Measurements from ENCODE around the gene GM2A. TPM values are rescaled to one million over a fixed set of nuclear protein-coding genes. Genes with fewer than 3 reads are reported as not detected.
A peak's percentile ranks its signal among the peaks of the same experiment; 100 is the strongest.

GM2A gene
- total and polyA plus RNA-seq, 2 of the 13 experiments (the other 11 are each of a cell fraction or from before 2014, with no cell fraction given): 14.6 to 29.6 TPM

DNA sequence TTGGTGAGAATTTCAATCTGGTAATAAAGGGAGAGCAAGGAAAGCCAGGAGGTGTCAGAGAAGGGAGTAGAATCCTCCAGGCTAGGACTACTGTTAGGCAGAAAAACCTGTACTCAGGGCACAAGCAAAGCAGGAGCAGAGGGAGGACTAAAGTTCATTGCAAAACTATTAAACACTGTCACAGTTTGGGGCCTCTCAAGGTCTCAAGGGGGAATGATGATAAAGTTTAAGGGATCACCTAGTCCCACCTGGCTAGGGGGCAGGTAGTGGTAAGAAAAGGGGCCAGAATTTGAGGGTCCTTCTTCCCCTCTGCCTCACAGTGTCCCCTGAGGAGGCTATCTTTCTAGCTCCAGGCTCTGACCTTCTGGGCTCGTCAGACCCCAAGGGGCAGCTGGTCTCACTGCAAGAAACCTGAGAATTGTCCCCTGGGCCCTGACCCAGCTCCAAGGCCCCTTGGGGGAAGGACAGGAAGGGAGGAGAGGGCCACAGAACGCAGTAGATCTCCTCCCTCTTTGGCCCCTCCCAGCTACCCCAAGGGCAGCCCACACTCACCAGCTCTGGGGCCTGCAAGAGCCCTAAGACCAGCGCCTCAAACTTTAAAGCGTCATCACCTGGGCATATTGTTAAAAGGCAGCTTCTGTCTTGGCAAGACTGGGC lies 30.1 kb upstream of the GM2A start (continued):
- 0 out of 2 replicates have a peak, but pooled peaks have one; percentile 17 for TF ChIP-seq DPF2 (CRISPR knock-in tag; IDR thresholded peaks at IDR 0.05; ENCODE audit: borderline replicate concordance, low read depth)
- TF ChIP-seq ZNF12 (CRISPR knock-in tag; IDR thresholded peaks at IDR 0.05): no peak
- TF ChIP-seq, protein P1, sequence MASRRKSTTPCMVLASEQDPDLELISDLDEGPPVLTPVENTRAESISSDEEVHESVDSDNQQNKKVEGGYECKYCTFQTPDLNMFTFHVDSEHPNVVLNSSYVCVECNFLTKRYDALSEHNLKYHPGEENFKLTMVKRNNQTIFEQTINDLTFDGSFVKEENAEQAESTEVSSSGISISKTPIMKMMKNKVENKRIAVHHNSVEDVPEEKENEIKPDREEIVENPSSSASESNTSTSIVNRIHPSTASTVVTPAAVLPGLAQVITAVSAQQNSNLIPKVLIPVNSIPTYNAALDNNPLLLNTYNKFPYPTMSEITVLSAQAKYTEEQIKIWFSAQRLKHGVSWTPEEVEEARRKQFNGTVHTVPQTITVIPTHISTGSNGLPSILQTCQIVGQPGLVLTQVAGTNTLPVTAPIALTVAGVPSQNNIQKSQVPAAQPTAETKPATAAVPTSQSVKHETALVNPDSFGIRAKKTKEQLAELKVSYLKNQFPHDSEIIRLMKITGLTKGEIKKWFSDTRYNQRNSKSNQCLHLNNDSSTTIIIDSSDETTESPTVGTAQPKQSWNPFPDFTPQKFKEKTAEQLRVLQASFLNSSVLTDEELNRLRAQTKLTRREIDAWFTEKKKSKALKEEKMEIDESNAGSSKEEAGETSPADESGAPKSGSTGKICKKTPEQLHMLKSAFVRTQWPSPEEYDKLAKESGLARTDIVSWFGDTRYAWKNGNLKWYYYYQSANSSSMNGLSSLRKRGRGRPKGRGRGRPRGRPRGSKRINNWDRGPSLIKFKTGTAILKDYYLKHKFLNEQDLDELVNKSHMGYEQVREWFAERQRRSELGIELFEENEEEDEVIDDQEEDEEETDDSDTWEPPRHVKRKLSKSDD (CRISPR knock-in tag; IDR thresholded peaks at IDR 0.05; ENCODE audit: low read depth): no peak
- TF ChIP-seq, protein P2, sequence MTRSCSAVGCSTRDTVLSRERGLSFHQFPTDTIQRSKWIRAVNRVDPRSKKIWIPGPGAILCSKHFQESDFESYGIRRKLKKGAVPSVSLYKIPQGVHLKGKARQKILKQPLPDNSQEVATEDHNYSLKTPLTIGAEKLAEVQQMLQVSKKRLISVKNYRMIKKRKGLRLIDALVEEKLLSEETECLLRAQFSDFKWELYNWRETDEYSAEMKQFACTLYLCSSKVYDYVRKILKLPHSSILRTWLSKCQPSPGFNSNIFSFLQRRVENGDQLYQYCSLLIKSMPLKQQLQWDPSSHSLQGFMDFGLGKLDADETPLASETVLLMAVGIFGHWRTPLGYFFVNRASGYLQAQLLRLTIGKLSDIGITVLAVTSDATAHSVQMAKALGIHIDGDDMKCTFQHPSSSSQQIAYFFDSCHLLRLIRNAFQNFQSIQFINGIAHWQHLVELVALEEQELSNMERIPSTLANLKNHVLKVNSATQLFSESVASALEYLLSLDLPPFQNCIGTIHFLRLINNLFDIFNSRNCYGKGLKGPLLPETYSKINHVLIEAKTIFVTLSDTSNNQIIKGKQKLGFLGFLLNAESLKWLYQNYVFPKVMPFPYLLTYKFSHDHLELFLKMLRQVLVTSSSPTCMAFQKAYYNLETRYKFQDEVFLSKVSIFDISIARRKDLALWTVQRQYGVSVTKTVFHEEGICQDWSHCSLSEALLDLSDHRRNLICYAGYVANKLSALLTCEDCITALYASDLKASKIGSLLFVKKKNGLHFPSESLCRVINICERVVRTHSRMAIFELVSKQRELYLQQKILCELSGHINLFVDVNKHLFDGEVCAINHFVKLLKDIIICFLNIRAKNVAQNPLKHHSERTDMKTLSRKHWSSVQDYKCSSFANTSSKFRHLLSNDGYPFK (CRISPR knock-in tag; IDR thresholded peaks at IDR 0.05; ENCODE audit: borderline replicate concordance): 0 out of 2 replicates have a peak, but pooled peaks have one; percentile 5
- TF ChIP-seq, protein P3, sequence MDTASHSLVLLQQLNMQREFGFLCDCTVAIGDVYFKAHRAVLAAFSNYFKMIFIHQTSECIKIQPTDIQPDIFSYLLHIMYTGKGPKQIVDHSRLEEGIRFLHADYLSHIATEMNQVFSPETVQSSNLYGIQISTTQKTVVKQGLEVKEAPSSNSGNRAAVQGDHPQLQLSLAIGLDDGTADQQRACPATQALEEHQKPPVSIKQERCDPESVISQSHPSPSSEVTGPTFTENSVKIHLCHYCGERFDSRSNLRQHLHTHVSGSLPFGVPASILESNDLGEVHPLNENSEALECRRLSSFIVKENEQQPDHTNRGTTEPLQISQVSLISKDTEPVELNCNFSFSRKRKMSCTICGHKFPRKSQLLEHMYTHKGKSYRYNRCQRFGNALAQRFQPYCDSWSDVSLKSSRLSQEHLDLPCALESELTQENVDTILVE (CRISPR knock-in tag; IDR thresholded peaks at IDR 0.05): no peak
- no peak; the same call in 1 of the 2 replicates for TF ChIP-seq GZF1 (CRISPR knock-in tag; IDR thresholded peaks at IDR 0.05)
- TF ChIP-seq ZNF367 (CRISPR knock-in tag; IDR thresholded peaks at IDR 0.05; ENCODE audit: borderline replicate concordance): no peak
- peak; percentile 49; the same call in 1 of the 2 replicates for TF ChIP-seq SP4 (CRISPR knock-in tag; IDR thresholded peaks at IDR 0.05)
- 0 out of 2 replicates have a peak, but pooled peaks have one; percentile 4 for TF ChIP-seq ZNF816 (CRISPR knock-in tag; IDR thresholded peaks at IDR 0.05; ENCODE audit: borderline replicate concordance)
- TF ChIP-seq, protein P4, sequence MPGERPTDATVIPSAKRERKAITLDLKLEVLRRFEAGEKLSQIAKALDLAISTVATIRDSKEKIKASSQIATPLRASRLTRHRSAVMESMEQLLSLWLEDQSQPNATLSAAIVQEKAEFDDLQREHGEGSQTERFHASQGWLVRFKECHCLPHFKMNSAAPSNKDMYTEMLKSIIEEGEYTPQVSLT (CRISPR knock-in tag; IDR thresholded peaks at IDR 0.05; ENCODE audit: borderline replicate concordance, low read depth): no peak
- no peak for TF ChIP-seq TOPORS (CRISPR knock-in tag; IDR thresholded peaks at IDR 0.05)
- TF ChIP-seq SATB2 (CRISPR knock-in tag; IDR thresholded peaks at IDR 0.05): 0 out of 2 replicates have a peak, but pooled peaks have one; percentile 4
- TF ChIP-seq, protein P5, sequence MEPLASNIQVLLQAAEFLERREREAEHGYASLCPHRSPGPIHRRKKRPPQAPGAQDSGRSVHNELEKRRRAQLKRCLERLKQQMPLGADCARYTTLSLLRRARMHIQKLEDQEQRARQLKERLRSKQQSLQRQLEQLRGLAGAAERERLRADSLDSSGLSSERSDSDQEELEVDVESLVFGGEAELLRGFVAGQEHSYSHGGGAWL (CRISPR knock-in tag; IDR thresholded peaks at IDR 0.05): 0 out of 2 replicates have a peak, but pooled peaks have one; percentile 6
- TF ChIP-seq KDM3A (CRISPR knock-in tag; IDR thresholded peaks at IDR 0.05; ENCODE audit: low read depth): 0 out of 2 replicates have a peak, but pooled peaks have one; percentile 44
- no peak for TF ChIP-seq ZNF143 (CRISPR knock-in tag; IDR thresholded peaks at IDR 0.05)
- TF ChIP-seq MYC (CRISPR knock-in tag; IDR thresholded peaks at IDR 0.05; ENCODE audit: borderline replicate concordance): 0 out of 2 replicates have a peak, but pooled peaks have one; percentile 29
- TF ChIP-seq, protein P6, sequence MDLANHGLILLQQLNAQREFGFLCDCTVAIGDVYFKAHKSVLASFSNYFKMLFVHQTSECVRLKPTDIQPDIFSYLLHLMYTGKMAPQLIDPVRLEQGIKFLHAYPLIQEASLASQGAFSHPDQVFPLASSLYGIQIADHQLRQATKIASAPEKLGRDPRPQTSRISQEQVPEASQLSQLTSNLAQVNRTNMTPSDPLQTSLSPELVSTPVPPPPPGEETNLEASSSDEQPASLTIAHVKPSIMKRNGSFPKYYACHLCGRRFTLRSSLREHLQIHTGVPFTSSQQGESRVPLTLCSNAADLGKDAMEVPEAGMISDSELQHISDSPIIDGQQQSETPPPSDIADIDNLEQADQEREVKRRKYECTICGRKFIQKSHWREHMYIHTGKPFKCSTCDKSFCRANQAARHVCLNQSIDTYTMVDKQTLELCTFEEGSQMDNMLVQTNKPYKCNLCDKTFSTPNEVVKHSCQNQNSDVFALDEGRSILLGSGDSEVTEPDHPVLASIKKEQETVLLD (CRISPR knock-in tag; IDR thresholded peaks at IDR 0.05; ENCODE audit: low read depth): no peak
- TF ChIP-seq ZNF564 (CRISPR knock-in tag; IDR thresholded peaks at IDR 0.05): no peak
- TF ChIP-seq CHCHD3 (CRISPR knock-in tag; IDR thresholded peaks at IDR 0.05): no peak
- TF ChIP-seq IKZF1 (IDR thresholded peaks at IDR 0.05): no peak
- TF ChIP-seq HNF4A (CRISPR knock-in tag; IDR thresholded peaks at IDR 0.05): peak; percentile 59; the same call in 1 of the 2 replicates
